CD4-positive, alpha-beta T cell treated with Interleukin-10 for 1 hour (primary cell): ENCODE data around the gene NARF.
"Not testable (repeated sequence)": the region's sequence is repeated elsewhere in the genome, so short reads cannot be mapped to it uniquely, and the experiment has no call there.

Experiments used
- DNase-seq: peaks from one replicate; pipeline ENCODE4 v3.0.0-alpha.2; 2020

NARF gene

DNA sequence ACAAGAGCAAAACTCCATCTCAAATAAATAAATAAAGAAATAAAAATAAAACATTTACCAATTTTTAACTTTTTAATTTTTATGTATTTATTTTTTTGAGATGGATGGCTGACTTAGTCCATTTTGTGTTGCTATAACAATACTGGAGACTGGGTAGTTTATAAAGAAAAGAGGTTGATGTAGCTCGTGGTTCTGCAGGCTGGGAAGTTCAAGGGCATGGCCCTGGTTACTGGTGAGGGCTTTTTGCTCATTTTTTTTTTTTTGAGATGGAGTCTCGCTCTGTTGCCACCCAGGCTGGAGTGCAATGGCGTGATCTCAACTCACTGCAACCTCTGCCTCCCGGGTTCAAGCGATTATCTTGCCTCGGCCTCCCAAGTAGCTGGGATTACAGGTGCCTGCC is 46.8 kb downstream of the NARF start:
- DNase-seq: no peak

GRCh38 chr17:82506402-82506801 is 47.9 kb downstream of the NARF start:
- DNase-seq: not testable (repeated sequence)

- DNase-seq: no peak
These were observed 49.2 kb downstream of the NARF start for GRCh38 chr17:82507631-82508175.

DNA sequence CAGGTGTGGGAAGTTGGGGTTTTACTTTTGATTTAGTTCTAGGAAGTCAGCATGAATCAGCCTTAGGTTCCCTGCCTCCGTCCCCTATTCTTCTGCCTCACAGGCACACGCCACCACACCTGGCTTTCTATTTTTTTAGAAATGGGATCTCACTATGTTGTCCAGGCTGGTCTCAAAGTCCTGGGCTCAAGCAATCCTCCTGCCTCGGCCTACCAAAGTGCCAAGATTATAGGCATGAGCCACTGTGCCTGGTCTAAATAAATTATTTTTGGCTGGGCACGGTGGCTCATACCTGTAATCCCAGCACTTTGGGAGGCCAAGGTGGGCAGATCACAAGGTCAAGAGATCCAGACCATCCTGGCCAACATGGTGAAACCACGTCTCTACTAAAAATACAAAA is 53.1 kb downstream of the NARF start:
- DNase-seq: not testable (repeated sequence)

DNA sequence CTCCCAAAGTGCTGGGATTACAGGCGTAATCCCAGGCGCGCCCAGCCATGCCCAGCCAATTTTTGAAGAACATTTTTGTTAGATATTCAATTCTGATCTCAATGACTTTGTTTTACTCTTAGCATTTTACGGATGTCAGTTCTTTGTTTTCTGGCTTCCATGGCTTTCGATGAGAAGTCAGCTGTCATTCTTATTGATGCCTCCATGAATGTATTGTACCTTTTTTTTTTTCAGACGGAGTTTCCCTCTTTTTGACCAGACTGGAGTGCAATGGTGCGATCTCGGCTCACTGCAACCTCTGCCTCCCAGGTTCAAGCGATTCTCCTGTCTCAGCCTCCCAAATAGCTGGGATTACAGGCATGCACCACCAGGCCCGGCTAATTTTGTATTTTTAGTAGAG is 55.3 kb downstream of the NARF start:
- not testable (repeated sequence) for DNase-seq

DNA sequence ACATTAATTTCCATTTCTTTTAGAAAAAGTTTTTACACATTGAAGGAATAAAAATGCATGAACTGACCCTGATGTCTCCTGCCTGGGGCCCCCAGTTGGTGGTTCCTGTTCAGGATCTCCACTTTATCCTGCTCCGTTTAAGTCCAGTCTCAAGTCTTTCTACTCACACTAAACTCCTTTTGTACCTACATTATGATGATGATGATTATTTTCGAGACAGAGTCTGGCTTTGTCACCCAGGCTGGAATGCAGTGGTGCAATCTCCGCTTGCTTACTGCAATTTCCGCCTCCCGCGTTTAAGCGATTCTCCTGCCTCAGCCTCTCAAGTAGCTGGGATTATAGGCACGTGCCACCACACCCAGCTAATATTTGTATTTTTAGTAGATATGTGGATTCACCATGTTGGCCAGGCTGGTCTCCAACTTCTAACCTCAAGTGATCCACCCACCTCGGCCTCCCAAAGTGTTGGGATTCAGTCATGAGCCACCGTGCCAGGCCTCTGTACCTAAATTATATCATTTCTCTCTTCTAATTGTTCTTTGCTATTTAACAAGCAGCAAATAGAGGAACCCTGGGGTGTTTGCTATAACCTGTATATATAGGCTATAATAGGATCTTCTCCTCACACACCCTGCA is 58.8 kb downstream of the NARF start:
- DNase-seq: no peak

DNA sequence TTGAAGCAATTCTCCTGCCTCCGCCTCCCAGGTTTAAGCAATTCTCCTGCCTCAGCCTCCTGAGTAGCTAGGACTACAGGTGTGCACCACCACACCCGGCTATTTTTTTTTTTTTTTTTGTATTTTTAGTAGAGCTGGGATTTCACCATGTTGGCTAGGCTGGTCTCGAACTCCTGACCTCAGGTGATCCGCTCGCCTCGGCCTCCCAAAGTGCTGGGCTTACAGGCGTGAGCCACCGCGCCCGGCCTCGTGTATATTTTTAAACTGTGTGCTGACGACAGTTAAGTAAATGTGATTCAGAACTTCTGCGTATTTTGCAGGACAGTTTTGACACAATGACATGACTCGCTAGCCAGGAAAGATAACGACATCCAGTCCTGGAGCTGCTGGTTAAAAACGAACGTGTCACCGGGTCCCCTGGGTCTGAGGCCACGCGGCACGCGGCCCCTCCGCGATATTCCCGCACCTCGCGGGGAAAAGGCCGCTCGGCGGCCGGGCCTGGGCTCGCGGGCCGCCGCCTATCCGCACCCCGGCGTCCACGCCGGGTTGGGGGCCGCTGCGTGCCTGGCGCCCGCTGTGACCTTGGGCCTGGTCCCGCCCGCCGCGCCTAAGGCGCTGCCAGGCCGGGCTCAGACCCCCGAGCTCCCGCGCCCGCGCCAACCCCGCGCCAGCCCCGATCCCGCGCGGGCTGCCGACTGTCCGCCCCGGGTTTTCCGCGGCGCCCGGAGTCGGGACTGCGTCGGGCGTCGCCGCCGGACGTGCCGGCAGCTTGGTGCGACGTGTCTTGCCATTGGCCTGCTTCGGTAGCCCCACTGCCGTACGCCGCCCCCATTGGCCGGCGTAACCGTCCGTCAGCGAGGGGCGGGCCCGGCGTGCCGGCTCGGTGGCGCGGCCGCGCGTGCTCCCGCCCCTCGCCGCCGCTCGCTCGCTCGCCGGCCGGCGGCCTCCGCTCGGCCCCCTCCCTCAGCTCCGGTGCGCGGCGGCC is 60.6 kb downstream of the NARF start, which contains the start of gene FOXK2:
FOXK2 (plus strand) TSS at position 907 of the 985 bp plus-strand sequence. CDS start 157 bp downstream, outside the sequence.
- peak; percentile 96 for DNase-seq

- DNase-seq: peak; percentile 43
These were observed 61.7 kb downstream of the NARF start for GRCh38 chr17:82519971-82520903.

GRCh38 chr17:82524540-82524939 is 66.0 kb downstream of the NARF start:
- DNase-seq: no peak

DNA sequence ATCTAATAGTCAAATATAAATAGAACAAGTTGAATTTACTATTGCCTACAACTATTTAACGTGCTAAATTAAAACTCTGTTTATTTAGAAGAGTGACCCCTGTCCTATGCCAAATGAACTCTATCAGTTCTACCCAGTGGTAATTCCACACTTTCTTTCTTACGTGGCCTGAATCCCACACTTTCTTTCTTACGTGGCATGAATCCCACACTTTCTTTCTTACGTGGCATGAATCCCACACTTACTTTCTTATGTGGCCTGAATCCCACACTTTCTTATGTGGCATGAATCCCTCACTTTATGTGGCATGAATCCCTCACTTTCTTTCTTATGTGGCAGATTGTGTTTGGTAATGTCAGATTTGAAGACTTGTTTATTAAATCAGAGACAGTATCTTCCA is 67.2 kb downstream of the NARF start:
- no peak for DNase-seq

DNA sequence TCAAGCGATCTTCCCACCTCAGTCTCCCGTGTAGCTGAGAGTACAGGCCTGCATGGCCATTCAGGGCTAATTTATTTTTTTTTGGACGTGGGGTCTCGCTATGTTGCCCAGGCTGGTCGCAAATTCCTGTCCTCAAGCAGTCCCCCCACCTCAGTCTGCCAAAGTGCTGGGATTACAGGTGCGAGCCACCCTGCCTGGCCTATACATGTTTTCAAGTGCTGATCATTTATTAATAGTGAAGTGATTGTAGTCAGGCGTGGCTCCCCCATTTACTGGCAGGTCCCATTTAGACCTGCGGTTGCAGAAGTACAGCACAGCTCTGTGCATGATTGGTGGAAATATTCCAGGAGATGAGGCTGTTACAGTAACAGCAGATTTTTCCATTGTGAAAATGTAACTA is 69.4 kb downstream of the NARF start:
- no peak for DNase-seq

DNA sequence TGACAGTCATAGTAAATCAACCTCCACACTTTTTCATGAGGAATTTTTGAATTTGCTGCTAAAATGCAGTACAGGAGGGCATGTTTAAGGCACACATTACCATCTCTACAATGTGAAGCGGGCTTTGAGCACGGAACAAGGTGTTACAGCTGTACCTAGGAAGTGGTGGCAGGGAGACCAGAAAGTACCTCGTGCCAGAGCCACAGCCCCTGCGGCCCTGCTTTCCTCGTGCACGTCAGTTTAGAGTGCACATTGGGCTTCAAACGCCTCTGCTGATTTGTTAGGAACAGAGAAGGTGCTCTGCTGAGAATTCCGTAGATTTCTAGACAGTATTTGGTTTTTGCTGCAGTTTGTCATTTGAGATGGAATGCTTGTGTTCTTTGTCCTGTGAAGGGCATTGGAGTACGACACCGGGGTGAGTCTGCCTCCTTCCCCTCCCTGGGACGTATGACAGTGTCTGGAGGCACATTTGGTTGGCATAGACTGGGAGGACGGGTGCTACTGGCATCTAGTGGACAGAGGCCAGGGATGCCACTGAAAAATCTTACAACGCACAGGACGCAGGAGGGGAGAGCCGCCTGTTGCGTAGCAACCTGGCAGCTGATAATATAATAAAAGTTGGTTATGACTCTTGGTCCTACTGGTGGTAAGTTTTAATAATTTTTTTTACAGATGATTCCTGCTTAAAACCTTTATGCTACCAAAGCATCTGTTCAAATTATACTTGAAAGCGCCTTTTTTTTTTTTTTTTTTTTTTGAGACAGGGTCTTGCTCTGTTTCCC is 70.1 kb downstream of the NARF start:
- no peak for DNase-seq

DNA sequence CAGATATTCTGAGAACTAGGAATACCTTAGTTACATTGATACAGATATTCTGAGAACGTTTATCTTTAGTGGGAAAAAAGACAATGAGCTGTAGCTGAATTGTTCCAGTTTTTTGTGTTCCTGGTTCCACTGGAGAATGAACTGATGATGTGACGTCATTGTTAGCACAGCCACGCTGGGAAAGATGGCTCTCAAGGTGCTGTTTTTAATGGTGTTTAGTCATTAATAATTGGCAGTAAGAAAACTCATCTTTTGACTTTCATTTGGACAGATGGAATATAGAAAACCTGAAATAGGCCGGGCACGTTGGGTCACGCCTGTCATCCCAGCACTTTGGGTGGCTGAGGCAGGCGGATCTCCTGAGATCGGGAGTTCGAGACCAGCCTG is 71.4 kb downstream of the NARF start:
- DNase-seq: no peak

- no peak for DNase-seq
These were observed 72.9 kb downstream of the NARF start for GRCh38 chr17:82531431-82531881.

- no peak for DNase-seq
These were observed 75.9 kb downstream of the NARF start for GRCh38 chr17:82534401-82534812.

GRCh38 chr17:82536512-82537201 is 78.1 kb downstream of the NARF start:
- no peak for DNase-seq

- DNase-seq: not testable (repeated sequence)
These were observed 78.7 kb downstream of the NARF start for GRCh38 chr17:82537228-82537627.

GRCh38 chr17:82539076-82539475 is 80.5 kb downstream of the NARF start:
- not testable (repeated sequence) for DNase-seq
